ENCODE data around the gene KAZALD1.

The KAZALD1 gene

DNA sequence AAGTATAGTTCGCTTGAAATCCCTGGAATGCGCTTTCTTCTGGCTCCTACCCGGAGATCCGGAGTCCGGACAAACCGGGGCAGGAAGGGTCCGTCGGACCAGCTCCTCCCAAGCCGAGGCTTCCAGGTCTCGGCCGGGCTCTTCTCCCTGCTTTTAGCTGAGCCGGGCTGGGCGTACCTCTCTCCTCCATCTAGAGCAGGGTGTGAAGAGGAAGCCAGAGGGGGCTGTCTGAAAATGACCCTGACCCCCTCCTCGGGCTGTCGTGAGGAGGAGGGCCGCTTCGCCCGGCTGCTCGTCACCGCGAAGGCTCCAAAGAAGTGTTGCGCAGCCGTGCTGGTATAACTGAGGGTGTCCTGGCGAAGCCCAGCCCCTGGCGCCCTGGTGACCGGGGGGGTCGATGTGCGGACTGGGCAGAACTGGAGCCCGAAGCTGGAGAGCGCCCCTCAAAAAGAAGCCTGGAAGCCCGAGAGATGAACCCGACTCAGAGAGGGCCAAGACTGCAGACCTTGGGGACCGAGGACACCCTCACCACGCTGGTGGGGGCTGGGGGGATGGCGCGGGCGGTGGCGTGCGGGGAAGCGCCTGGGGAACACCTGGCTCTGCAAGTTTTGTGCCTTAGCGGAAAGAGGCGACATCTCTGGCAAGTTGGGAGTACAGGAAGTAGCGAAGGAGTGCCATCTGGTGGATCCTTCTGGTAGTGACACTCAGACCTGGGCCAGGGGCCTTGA, 5.7 kb downstream of the KAZALD1 start:
- DNase-seq = peak; percentile 84

DNA sequence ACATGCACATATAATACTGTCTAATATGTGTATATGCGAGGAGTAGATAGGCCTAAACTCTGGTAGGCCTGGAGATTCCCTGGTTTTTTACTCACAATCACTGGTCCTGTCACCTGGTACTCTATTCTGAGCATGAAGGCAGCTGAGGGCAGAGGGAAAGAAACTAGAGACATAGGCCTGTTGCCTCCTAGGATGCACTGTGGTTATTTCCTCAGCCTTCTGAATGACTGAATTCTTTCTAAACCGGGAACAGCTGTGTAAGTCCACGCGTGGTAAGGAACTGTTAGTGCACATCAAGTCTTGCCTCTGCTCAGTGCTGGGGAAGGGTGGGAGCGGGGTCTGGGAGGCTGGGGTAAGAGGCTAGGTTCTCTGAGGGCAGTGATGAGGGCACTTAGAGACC, 7.7 kb downstream of the KAZALD1 start:
- DNase-seq = no peak

DNA sequence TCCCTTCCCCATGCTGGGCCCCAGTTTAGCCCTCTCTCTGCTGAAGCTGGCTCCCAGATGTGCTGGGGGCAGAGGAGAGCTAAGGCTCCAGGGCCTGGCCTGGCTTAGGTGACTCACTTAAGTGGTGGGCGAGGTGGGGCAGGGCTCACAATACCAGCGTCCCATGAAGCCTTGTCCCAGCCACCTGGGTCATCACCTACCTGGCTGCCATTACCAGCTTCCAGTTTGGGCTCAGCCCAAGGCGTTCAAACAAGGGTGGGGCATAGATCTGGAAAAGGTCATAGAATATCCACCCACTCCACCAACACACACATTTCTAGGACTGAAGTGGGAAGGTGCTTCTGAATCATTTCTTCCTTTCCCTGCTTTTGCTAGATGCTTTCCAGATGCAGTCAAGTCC, 8.3 kb downstream of the KAZALD1 start:
- DNase-seq = no peak

DNA sequence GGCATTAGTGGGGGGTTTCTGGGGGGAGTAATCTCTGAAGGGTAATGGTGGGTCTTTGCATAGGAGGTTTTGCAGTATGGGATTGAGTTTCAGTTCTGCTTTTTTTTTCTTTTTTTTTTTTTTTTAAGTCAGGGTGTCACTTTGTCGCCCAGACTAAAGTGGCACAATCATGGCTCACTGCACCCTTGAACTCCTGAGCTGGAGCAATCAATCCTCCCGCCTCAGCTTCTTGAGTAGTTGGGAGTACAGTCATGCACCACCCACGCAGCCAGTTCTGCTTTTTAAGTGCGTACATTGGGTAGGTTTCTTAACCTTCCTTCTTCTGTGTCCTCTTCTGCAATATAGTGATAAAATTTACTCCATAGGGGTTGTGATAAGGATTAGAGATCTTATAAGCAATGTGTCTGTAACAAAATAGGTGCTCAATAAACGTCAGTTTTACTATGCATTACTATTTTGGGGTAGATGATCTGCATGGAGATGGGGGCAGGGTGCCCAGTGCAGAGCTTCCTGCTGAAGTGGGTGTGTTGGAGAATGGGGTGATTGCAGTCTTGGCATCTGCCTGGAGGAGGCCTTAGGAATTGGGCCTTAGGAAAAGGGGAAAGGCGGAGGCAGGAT, 9.6 kb downstream of the KAZALD1 start:
- no peak for DNase-seq

DNA sequence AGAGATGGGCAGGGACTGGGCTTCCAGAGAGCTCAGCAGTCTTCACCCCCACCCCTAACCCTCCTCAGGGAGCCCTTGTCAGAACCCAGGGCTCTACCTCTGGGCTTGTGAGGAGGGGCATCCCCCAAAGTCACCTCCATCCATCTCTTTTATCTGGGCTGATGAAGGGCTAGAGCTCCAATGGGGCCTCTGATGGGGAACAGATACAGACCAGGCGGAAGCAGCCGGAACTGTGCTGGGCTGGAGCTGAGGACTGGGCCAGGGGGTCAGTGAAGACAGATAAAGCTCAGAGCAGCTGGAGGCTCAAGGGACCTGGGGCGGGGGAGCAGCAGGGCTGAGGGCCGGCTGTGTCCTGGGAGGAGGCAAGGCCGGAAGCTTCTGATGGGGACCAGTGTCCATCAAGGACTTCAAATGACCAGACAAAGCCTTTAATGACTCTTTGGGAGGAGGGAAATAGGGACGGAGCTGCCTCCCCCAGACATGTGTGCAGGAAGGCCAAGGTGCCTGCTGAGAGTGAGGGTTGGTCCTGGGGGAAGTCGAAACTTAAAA, 10.2 kb downstream of the KAZALD1 start:
- no peak for DNase-seq

DNA sequence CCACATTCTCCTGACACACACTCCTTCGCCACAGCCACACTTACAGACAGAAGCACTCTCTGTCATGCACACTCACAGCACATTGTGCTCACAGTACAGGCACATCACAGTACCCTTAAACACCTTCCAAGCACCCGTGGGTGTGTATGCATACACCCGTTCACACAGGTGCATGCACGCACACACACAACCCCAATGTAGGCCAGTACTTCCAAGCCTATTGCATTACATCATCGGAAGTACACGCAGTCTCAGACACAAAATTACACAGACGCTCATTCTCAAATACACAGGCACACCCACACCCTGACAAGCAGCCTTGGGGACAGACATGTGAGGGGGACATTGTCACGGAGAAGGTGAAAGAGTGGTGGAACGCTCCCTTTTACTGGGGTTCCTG, 11.1 kb downstream of the KAZALD1 start:
- no peak for DNase-seq

DNA sequence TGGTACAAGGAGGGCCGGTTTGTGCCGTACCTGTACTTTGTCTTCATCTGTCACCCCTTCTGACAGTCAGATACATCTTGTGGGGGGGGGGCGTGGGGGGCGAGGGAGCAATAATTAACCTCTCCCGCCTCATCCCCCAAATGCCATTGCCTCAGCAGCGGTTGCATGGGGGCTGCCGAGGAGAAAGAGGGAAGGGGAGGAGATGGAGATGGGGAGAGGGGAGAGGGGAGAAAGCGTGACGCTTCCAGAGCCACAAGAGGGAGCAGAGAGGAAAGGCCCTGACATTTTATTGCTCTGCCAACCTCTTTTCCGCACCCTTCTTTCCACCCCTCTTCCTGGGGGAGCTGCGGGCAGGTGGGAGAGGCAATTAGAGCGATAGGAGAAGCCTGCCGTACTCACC, 11.8 kb downstream of the KAZALD1 start:
- DNase-seq = no peak

DNA sequence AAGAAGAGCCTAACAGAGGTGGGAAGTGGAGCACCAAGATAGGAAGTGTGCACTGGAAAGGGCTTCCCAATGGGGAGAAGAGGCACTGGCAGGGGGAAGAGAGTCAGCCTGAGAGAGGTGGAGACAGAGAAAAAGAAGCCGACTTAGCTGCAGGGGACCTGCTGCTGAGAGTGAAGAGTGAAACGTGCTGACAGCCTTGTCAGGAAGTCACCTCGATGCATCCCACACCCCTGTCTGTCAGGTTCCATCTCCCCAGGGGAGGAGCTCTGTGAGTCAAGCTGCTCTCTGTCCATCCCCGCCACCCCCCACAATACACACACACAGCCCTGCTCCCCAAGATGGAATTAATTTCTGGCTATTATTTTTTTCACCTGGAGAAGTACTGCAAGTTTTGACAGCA, 14.0 kb downstream of the KAZALD1 start:
- no peak for DNase-seq

DNA sequence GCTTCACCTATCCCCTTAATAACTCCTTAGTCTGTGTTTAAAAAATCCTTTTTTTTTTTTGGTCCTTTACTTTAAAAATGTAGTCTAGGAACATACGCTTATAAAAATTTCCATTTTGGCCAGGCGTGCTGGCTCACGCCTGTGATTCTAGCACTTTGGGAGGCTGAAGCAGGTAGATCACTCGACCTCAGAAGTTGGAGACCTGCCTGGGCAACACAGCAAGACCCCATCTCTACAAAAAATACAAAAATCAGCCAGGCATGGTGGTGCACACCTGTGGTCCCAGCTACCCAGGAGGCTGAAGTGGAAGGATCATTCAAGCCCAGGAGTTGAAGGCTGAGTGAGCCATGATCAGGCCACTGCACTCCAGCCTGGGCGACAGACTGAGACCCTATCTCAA, 14.8 kb downstream of the KAZALD1 start:
- DNase-seq = no peak

DNA sequence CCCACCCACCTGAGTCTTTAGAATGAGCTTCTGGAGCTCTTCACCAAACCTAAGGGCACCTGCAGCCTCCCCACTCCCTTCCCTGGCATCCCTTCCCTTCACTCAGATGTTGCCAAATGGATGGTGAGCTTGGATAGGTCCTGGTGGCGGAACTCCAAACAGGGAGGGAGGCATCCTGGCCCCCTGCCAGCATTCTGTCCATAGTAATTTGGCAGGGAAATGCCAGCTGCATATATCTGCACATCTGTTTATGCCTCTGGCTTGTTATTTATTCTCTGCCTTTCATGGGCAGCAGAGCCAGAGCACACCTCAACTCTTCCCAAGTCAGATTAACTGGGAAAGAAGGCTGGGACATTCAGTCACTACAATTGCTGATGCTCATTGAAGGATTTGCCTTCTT, 18.1 kb downstream of the KAZALD1 start:
- no peak for DNase-seq

DNA sequence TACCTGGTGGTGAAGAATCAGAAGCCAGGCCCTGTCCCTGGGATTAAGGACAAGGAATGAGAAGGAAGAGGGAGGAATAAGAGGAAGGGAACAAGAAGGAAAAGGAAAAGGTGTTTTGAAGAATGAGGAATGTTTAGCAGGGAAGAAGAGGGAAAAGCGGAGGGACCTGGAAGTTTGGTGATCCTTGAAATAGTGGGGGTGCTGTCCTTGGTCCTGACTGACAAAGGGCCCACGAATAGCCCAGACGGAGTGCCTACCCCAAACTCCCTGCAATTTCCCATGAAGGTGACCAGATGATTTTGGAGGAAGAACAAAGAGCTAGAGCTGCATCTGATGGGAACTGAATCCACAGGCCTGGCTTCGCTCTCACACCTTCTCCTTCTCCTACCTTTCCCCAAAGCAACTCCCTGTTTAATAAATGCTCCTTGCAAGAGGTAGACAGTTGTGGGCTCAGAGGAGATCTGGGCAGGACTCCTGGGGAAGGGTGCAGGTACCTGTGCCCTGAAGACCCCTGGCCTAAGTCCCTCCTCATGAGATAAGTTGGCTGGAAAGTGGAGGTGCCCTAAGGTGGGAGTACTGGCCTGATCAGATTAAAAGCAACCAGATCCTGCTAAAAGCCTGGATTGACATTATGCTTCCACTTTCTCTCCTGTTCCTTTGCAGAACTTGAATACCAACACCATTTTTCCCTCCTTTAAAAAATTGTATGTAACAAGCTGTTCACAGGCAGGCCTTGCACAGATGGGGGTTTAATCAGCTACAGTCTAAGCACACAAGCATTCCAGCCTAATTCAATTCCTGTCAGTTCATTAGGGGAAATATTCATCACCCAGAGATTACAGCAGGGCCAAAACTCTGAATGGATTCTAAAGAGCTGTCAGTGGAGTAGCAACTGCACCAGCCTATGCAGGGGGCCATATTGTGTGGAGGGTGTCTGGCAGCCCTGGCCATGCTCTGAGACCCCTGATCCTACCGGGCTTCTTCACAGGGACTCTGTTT, 19.4 kb downstream of the KAZALD1 start:
- no peak for DNase-seq

DNA sequence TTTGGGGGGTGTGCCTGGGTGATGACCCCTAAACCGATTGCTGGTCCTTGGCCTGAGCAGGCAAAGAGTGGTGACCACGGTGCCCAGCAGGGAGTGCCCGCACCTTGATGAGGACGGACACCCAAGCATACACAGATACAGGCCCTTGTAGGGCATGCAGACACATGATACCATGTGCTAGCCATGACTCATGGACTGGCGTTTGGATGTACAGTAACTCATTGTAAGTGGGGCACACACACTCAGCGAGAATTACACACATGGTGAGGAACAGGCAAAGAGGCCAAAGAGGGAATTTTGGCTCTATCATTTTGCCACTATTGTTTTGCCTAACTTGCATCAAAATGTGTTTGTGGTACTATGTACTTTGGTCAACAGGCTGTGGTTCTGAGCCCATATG, 24.1 kb downstream of the KAZALD1 start:
- no peak for DNase-seq

DNA sequence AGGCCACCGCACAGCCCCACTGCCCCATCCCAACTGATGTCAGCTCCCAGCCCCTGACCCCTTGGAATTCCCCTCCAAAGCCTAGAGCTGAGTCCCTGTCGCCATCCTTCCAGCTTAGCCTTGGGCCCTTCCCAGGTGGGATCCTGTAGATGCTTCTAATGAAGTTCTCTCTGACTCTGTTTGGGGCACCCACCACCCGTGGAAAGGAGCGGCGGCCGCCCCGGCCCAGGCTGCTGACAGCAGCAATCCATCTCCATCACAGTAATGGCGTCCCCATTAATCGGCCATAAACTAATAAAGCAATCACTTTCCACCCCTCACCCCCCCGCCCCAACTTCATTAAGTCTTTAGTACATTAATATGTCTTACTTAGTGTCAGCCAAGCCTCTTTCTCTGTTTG, 25.6 kb downstream of the KAZALD1 start:
- no peak for DNase-seq

DNA sequence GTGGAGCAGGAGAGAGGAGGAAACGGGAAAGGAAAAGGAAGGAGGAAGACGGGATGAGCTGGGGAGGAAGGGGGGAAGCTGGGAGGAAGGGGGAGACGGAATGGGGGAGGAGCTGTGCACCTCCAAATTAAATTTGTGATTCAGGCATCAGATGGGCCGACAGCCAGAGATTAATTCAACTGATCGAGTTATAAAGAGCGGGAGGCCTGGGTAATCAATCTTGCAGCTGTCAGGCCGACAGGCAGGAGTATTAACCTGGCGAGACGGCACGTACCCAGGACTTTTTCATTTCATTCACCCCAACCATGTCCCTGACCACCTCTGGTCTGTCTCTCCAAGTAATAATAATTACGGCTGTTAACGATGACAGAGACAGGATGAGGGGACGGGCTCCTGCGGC, 26.2 kb downstream of the KAZALD1 start:
- no peak for DNase-seq

DNA sequence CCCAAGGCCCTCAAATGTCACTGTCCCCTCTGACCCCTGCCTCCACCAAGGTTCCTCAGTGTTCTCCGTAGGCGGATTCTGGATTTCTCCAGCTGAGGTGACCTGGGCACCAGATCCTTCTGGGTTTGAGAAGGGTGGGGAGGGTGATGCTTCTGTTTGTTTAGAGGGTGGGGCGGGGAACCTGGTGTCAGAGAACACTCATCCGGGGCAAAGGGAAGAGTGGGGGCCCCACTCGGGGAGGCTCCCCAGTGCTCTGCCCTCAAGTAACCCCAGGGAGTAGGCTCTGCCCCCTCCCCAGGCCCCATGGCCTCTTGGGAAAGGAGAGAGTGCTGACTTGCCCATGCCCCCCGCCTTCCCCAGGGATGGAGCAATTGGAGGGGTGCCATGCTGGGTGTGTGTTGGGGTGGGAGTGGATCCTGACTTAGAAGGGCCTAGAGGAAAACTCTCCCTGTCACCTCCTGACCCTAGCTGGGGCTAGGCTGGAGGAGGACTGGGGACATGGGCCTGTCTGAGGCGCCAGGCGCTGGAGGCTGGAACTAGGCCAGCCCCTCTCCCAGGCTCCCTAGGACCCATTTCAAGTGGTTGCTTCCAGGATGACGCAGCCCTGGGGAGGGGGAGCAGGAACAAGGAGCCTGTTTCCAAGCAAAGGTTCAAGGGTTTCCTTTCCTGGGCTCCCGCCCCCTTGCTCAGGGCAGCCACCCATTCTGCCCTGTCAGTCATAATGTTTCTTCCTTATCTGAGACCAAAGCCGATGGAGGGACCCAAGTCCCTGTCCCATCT, 27.9 kb downstream of the KAZALD1 start:
- no peak for DNase-seq

DNA sequence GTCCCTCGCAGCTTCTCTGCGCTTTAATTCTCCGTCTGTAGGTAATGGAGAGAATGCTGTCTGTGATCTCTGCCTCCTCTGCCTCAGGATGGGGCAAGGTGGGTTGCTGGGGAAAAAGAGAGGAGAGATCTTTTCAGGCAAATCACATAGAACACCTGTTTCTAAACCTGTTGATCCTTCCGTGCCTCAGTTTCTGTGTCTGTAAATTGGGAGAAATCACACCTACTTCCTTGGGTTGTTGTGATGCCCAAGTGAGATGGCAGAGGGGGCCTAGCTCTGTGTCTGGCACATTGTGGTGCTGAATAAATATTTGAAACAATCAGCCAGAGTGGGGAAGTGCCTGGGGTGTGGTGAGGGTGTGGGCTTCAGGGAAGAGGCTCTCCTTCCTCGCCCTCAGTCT, 28.8 kb downstream of the KAZALD1 start:
- DNase-seq = no peak

DNA sequence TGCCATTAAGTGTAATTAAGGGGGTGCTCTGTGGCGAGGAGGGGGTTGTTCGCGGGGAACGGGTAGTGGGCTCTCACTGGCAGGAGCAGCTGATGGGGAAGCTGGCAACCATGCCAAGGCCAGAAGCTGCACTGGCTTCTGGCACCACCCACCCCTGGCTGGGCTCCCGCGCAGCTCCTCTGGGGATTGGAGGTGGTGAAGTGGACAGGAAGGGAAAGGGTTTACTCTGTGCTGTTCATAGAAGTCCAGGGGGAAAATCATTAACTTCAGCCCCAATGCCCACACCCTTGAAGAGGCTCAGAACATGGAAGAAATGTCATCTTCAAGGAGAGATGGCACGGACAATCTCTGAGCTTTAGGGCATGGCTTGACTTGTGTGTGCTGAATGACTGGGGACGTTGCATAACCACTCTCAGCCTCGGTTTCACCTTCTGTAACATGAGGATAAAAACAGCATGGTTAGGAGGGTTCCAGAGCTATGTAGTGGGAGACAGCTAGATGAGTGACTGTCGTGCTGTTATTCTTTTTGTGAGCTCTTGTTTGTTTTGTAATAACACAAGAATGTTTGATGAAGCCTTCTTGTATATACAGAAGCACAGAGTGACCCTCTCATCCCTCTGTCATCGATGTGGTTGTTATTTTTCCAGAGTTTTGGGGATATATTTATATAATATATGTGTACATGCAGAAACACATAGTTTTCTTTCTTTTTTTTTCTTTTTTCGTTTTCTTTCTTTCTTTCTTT, 29.9 kb downstream of the KAZALD1 start:
- no peak for DNase-seq

DNA sequence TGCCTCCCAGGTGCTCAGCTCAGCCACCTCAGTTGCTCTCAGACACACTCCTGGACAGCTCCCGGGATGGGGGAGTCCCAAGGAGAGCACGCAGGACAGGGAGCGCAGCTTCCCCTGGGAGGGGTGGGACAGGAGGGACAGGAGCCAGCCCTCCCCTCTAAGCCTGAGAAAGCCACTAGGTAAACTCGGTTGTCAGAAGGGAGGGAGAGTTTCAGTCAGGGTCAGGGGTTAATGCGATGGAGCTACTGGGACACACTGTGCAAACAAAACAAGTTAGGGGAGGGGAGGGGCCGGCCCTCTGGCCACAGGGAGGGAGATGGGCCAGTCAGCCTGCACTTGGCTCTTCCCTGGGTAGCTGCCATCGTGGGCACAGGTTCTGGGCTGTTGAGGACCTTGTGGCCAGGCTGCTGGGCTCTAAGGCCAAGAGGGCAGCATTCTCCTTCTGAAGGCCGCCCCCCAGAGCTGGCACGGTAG, 31.1 kb downstream of the KAZALD1 start:
- DNase-seq = no peak

DNA sequence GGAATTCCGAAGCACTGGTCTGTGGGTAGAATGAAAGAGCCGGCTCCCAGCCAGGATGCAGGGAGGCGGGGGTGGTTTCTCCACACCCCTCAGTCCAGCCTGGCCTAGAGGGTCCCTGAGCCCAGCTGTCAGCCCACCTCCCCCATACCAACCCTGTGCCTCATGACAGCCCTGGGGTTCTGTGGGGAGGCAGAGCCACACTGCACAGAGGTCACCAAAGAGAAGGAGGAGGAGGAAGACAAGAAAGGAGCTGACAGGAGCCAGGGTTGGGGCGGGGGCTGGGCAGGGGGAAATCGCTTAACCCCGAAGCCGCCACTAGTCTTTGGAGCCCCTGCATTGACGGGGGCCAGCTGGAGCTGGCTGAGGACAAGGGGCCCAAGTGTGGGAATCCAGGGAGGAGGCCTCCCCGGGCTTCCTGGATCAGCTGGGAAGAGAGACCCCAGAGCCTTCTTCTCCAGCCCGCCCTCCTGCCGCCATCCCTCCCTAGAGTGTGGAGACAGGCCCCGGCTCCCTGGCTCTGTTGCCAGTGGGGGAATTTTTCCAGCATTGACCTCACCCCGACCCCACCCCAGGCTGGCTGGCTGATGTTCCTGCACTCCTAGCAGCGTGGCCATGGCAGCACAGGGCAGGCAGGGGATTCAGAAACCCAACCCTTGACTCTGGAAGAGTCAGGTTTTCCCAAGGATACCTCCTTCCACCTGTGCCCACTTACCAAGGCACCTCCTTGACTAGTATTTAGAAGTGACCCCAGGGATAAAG, 32.5 kb downstream of the KAZALD1 start:
- peak; percentile 48 for DNase-seq

DNA sequence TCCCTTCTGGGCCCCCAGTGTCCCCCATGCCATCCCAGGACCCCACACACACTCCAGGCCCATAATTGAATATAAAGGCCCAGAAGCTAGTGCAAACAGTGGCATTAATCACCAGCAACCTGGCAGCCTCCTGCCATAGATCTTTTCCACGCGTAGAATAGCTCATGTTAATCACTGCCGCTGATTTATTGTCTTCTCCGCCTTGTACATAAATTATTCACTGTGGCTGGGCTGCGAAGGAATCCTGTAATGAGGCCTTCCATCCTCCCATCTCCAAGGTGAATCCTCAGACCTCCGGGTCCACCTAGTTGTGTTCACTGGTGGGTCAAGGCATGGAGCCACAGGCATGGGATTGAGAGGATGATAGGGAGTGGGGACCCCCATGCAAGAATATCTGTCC, 33.2 kb downstream of the KAZALD1 start:
- DNase-seq = no peak
